ENCODE data around the gene RAD18. TPM values are rescaled to one million over a fixed set of nuclear protein-coding genes. Genes with fewer than 3 reads are reported as not detected.

RAD18 gene
- total RNA-seq, 1 experiment from 2014 or later = 13.8 TPM

DNA sequence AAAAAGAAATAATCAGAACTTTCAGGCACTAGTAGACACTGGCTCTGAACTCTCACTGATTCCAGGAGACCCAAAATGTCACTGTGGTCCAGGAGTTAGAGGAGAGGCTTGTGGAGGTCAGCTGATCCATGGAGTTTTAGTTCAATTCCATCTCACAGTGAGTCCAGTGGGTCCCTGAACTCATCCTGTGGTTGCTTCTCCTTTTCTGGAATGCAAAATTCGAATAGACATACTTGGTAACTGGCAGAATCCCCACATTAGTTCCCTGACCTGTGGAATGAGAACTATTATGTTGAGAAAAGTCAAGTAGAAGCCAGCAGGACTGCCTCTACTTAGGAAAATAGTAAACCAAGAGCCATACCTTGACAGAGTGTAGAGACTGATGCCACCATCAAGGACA lies 106.6 kb downstream of the RAD18 start:
- H3K9me3 ChIP-seq (ENCODE audit: control insufficient read depth, insufficient read depth, low read depth, low read length) = no peaks in the 10 kb centered on the region
- CTCF ChIA-PET = no interaction called here
- H3K4me3 ChIP-seq (ENCODE audit: low read depth in 2 of 2, low read length in 2 of 2) = no peak overlapping the region
- no peaks in the 10 kb centered on the region for H3K4me1 ChIP-seq (ENCODE audit: control insufficient read depth, insufficient read depth, low read length)
- POLR2A ChIA-PET = no interaction called here
- no peak for ATAC-seq
- in situ Hi-C loops (cut with HindIII; ENCODE audit: low pct_unique_long_range_greater_than_20kb, low sequenced_read_pairs) = no loop called here
- no TSS peak for BruUV-seq (replicated peaks)
- intact Hi-C loops (cut with micrococcal nuclease; ENCODE audit: unreplicated experiment) = no loop called here
- H3K36me3 ChIP-seq (ENCODE audit: control insufficient read depth, insufficient read depth, low read length) = no peaks in the 10 kb centered on the region
- H3K27me3 ChIP-seq (ENCODE audit: control insufficient read depth, insufficient read depth, low read length) = no peaks in the 10 kb centered on the region
- DNase-seq (ENCODE audit: low read depth, low spot score) = no peak
- TF ChIP-seq SIN3A (IDR thresholded peaks at IDR 0.05; ENCODE audit: borderline replicate concordance, insufficient read depth, low read depth, low read length) (no peak), TCF7L2 (IDR thresholded peaks at IDR 0.05; ENCODE audit: low read depth, low read length) (no peak)
- H3K27ac ChIP-seq (ENCODE audit: low read length) = no peak overlapping the region

GRCh38 chr3:8856071-8856470 lies 107.2 kb downstream of the RAD18 start:
- Histone ChIP-seq H3K4me3 (ENCODE audit: low read depth in 2 of 2, low read length in 2 of 2) (no peak overlapping the region), H3K27ac (ENCODE audit: low read length) (no peak overlapping the region), H3K36me3 (ENCODE audit: control insufficient read depth, insufficient read depth, low read length) (no peaks in the 10 kb centered on the region), H3K4me1 (ENCODE audit: control insufficient read depth, insufficient read depth, low read length) (no peaks in the 10 kb centered on the region), H3K9me3 (ENCODE audit: control insufficient read depth, insufficient read depth, low read depth, low read length) (no peaks in the 10 kb centered on the region), H3K27me3 (ENCODE audit: control insufficient read depth, insufficient read depth, low read length) (no peaks in the 10 kb centered on the region)
- no peak for DNase-seq (ENCODE audit: low read depth, low spot score)
- ChIA-PET POLR2A (no interaction called here), CTCF (no interaction called here)
- in situ Hi-C loops (cut with HindIII; ENCODE audit: low pct_unique_long_range_greater_than_20kb, low sequenced_read_pairs) (no loop called here), intact Hi-C loops (cut with micrococcal nuclease; ENCODE audit: unreplicated experiment) (no loop called here)
- no peak for TF ChIP-seq POLR2AphosphoS5 (IDR thresholded peaks at IDR 0.05; ENCODE audit: low read depth, low read length)
- no peak for TF ChIP-seq TCF7L2 (IDR thresholded peaks at IDR 0.05; ENCODE audit: low read depth, low read length)
- no peak for TF ChIP-seq REST (IDR thresholded peaks at IDR 0.05; ENCODE audit: insufficient read depth in 1 of 2, low read depth in 2 of 2, low read length in 1 of 2)
- TF ChIP-seq, protein P1, sequence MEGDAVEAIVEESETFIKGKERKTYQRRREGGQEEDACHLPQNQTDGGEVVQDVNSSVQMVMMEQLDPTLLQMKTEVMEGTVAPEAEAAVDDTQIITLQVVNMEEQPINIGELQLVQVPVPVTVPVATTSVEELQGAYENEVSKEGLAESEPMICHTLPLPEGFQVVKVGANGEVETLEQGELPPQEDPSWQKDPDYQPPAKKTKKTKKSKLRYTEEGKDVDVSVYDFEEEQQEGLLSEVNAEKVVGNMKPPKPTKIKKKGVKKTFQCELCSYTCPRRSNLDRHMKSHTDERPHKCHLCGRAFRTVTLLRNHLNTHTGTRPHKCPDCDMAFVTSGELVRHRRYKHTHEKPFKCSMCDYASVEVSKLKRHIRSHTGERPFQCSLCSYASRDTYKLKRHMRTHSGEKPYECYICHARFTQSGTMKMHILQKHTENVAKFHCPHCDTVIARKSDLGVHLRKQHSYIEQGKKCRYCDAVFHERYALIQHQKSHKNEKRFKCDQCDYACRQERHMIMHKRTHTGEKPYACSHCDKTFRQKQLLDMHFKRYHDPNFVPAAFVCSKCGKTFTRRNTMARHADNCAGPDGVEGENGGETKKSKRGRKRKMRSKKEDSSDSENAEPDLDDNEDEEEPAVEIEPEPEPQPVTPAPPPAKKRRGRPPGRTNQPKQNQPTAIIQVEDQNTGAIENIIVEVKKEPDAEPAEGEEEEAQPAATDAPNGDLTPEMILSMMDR (IDR thresholded peaks at IDR 0.05) = no peak
- no peak for TF ChIP-seq SIN3A (IDR thresholded peaks at IDR 0.05; ENCODE audit: borderline replicate concordance, insufficient read depth, low read depth, low read length)
- ATAC-seq = no peak
- no TSS peak for BruUV-seq (replicated peaks)

DNA sequence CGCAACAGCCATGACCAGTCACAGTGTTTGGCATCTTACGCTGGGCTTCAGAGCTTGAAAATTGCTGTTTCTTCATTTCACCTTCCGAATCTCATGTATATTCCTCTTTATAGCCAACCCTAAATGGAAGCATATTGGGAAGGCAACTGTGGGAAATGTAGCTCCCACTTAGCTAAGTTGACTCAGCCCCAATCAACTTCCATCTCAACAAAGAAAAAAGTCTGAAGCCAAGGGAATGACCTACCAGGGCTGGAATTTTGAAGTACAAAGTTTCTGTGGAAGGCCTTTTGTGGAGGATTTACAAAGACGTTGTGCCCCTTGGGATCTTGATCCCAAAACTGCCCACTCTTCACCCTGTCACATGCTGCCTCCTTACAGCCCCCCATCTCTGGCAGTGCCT lies 108.6 kb downstream of the RAD18 start:
- DNase-seq (ENCODE audit: low read depth, low spot score) (no peak), ATAC-seq (no peak)
- intact Hi-C loops (cut with micrococcal nuclease; ENCODE audit: unreplicated experiment) = no loop called here
- in situ Hi-C loops (cut with HindIII; ENCODE audit: low pct_unique_long_range_greater_than_20kb, low sequenced_read_pairs) = no loop called here
- BruUV-seq (replicated peaks) = no TSS peak
- Histone ChIP-seq H3K4me3 (ENCODE audit: low read depth in 2 of 2, low read length in 2 of 2) (no peak overlapping the region), H3K4me1 (ENCODE audit: control insufficient read depth, insufficient read depth, low read length) (no peaks in the 10 kb centered on the region), H3K9me3 (ENCODE audit: control insufficient read depth, insufficient read depth, low read depth, low read length) (no peaks in the 10 kb centered on the region), H3K36me3 (ENCODE audit: control insufficient read depth, insufficient read depth, low read length) (no peaks in the 10 kb centered on the region), H3K27ac (ENCODE audit: low read length) (no peak overlapping the region), H3K27me3 (ENCODE audit: control insufficient read depth, insufficient read depth, low read length) (no peaks in the 10 kb centered on the region)
- CTCF ChIA-PET = no interaction called here
- POLR2A ChIA-PET = no interaction called here
- no peak for TF ChIP-seq SIN3A (IDR thresholded peaks at IDR 0.05; ENCODE audit: borderline replicate concordance, insufficient read depth, low read depth, low read length)
- TF ChIP-seq TCF7L2 (IDR thresholded peaks at IDR 0.05; ENCODE audit: low read depth, low read length) = no peak
- no peak for TF ChIP-seq REST (IDR thresholded peaks at IDR 0.05; ENCODE audit: insufficient read depth in 1 of 2, low read depth in 2 of 2, low read length in 1 of 2)
- no peak for TF ChIP-seq POLR2AphosphoS5 (IDR thresholded peaks at IDR 0.05; ENCODE audit: low read depth, low read length)
- TF ChIP-seq, protein P1 (IDR thresholded peaks at IDR 0.05) = no peak

All from Panc1 (cell line).